Dedifferentiated amniotic fluid mesenchymal stem cell (primary cell): ENCODE results near the gene LRRC38.
"Not testable (repeated sequence)": the region's sequence is repeated elsewhere in the genome, so short reads cannot be mapped to it uniquely, and the experiment has no call there.

Experiments used
- DNase-seq: peaks from one replicate; pipeline ENCODE4 v3.0.0-alpha.2; 2016; ENCODE audit errors: extremely low spot score

The LRRC38 gene

GRCh38 chr1:13465515-13465914 lies 48.3 kb downstream of the LRRC38 start:
- DNase-seq: no peak

DNA sequence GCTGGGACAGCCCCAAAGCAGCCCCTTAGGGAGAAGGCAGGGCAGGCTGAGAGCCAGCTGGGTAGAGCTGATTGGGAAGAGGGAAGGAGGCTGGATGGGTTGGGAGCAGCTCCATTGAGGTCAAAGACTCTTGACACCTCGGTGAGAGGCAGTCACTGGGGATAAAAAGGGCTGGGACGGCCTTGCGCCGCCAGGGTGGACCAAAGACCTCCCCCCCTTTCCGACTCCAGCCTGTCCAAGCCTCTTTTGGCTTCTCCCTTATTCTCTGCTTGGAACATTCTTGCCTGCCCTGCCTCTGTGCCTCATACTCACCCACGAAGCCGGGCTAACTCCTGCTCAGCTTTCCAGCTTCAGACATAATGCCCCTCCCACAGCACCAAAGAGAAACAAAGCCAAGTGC lies 51.1 kb downstream of the LRRC38 start:
- DNase-seq: no peak

GRCh38 chr1:13461977-13462376 lies 51.8 kb downstream of the LRRC38 start:
- DNase-seq: no peak

DNA sequence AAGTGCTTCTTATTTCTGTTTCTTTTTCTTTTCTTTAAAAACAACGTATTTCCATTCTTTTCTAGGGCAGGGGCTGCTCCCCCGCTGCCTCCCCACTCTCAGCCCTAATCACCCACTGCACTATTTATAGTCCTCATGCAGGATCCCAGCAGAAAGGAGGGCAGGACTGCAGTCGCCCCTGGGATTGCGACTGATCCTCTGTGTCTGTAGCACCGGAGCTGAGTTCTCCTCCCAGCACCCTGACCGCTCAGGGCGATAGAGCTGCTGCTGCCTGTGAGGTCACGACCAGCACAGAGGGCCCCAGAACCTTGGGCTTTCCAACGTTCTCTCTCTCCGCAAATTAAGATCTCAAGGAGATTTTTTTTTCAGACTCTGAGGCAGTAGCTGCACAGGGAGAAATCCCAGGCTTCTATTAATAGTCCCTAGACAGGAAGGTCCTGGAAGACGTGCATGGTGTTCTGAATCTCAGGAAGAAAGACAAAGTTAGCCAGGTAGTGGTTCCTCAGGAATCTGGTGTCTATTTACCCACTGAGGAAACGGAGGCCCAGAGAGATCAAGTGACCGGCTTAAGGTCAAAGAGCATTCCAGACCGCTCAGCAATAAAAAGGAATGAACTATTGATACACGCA lies 56.8 kb downstream of the LRRC38 start:
- DNase-seq: no peak

DNA sequence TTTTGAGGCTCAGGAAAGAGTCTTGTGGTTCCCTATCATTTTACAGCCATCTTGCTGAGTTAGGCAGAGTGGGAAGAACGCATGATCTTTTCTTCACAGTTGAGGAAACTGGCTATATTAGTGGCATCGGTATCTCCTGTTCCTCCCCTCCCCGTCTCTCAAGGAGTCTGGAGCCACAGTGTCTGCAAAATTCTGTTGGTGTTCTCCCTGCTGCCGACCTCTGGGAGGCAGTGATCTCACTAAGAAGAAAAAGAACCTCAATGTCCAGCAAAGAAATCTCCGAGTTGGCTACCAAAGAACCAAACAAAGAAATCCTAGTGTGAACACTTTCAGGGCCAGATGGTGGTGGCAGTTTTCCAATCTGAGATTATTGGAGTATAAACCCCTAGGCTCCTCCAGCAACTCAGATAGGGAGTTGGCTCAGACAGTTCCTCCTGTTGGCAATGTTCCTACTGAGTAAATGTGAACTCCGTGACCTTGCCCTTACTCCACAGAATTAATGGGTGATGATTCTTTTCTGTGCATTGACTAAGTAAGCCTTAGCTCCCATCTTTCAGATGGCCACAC lies 62.3 kb downstream of the LRRC38 start:
- DNase-seq: no peak

DNA sequence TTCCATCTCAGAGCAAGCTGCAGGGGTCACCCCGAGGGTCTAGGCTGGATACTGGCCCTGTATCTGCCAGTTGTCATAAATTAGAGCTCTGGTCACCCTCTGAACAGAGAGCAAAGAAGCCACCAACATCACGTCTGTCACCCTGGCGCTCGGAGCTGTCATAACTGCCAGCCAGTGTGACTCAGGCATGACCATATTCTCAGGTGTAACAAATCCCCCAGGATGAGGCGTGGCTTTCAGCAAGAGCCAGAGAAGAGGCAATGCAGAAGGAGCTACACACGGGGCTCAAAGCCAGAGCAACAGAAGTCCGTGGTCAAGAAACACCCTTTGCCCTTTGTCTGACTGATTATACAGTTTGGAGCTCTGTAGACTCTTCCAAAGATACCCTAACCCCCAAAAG lies 63.6 kb downstream of the LRRC38 start:
- DNase-seq: no peak

GRCh38 chr1:13443335-13443979 lies 70.3 kb downstream of the LRRC38 start:
- DNase-seq: no peak

DNA sequence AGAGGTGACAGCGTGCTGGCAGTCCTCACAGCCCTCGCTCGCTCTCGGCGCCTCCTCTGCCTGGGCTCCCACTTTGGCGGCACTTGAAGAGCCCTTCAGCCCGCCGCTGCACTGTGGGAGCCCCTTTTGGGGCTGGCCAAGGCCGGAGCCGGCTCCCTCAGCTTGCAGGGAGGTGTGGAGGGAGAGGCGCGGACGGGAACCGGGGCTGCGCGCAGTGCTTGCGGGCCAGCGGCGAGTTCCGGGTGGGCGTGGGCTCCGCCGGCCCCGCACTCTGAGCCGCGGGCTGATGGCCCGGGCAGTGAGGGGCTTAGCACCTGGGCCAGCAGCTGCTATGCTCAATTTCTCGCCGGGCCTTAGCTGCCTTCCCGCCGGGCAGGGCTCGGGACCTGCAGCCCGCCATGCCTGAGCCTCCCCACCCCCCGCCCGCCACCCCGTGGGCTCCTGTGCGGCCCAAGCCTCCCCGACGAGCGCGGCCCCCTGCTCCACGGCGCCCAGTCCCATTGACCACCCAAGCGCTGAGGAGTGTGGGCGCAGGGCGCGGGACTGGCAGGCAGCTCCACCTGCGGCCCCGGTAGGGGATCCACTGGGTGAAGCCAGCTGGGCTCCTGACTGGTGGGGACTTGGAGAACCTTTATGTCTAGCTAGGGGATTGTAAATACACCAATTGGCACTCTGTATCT lies 74.6 kb downstream of the LRRC38 start:
- not testable (repeated sequence) for DNase-seq

GRCh38 chr1:13435458-13435857 lies 78.3 kb downstream of the LRRC38 start:
- DNase-seq: no peak

- not testable (repeated sequence) for DNase-seq
These were observed 80.0 kb downstream of the LRRC38 start for GRCh38 chr1:13433694-13434358.

DNA sequence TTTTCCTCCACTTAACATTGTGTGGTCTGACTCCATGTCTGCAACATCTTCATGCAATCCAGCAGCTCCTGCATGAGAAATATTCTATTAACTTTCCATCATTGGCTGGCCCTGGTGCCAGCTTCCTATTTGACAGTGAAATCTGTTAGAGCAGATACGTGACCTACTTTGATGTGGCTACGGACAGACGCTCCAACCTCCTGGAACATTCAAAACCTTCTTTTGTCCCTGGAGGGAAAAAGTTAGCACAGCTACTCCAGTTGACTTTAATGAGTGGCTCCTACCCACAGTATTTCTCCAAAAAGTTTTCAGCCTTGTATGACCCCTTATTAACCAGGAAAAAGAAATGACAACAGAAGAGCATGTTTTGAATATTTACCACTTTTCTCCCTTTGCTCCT lies 81.6 kb downstream of the LRRC38 start:
- no peak for DNase-seq

DNA sequence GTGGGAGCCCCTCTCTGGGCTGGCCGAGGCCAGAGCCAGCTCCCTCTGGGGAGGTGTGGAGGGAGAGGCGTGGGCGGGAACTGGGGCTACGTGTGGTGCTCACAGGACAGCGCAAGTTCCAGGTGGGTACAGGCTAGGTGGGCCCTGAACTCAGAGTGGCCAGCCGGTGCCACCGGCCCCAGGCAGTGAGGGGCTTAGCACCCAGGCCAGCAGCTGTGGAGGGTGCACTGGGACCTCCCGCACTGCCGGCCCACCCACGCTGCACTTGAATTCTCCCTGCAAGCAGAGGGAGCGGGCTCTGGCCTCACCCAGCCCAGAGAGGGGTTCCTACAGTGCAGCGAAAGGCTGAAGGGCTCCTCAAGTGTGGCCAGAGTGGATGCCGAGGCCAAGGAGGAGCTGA lies 83.3 kb downstream of the LRRC38 start:
- no peak for DNase-seq
